A549 (cell line): ENCODE results near the gene ITFG2. TPM values are rescaled to one million over a fixed set of nuclear protein-coding genes. Genes with fewer than 3 reads are reported as not detected.

Experiments
- ATAC-seq, 2 experiments: fragments of 200-7000 bp in 1 of 2; fragments of >200 bp in 1 of 2; cut with Nextera tagmentation in 1 of 2; cut with Tn5 transposase in 1 of 2; 3 replicates each; pipeline versions ENCODE4 v1.8.0 to v1.9.1; 2018 to 2020; ENCODE audit warnings: mild to moderate bottlenecking in 1 of 2, moderate library complexity in 1 of 2
- CTCF ChIA-PET: fragments of 300-600 bp; sonication (Branson Sonifier 250); formaldehyde crosslinking; extraction: SDS; loops from one replicate; lab custom pipeline; 2021; ENCODE audit warnings: antibody characterized with exemption, inconsistent platforms; lab: Yijun Ruan, JAX
- POLR2A ChIA-PET: fragments of 350-600 bp; formaldehyde crosslinking; extraction: SDS; loops from one replicate; lab custom pipeline; 2021; ENCODE audit warnings: antibody characterized with exemption, inconsistent platforms; lab: Yijun Ruan, JAX
- DNase-seq, 2 experiments: peaks; one replicate each; pipeline versions ENCODE4 v3.0.0 to v3.0.0-alpha.2; 2011 to 2016; ENCODE audit warnings: low read depth in 1 of 2, low spot score in 1 of 2
- FAIRE-seq: peaks from 2 replicates; lab custom pipeline; 2011; peaks lifted over from hg19 to GRCh38; lab: Jason Lieb, UNC
- H3K27ac ChIP-seq, 2 experiments: fragments of >200 bp; sonication (Bioruptor Twin); formaldehyde crosslinking; 3 replicates each; pipeline ENCODE4 v1.5.1; 2016 to 2017
- H3K4me1 ChIP-seq: fragments of >200 bp; sonication (Bioruptor Twin); formaldehyde crosslinking; 3 replicates; pipeline ENCODE4 v1.6.1; 2016
- H3K4me2 ChIP-seq: fragments of >200 bp; sonication (Bioruptor Twin); formaldehyde crosslinking; 3 replicates; pipeline ENCODE4 v1.6.1; 2016
- H3K4me3 ChIP-seq: fragments of >200 bp; sonication (Bioruptor Twin); formaldehyde crosslinking; 3 replicates; pipeline ENCODE4 v1.5.1; 2016
- H3K9me3 ChIP-seq: fragments of >200 bp; sonication (Bioruptor Twin); formaldehyde crosslinking; 3 replicates; pipeline ENCODE4 v1.6.1; 2016
- ATOH8 ChIP-seq: fragments of 250-450 bp; sonication (Bioruptor Pico); IDR thresholded peaks from 2 replicates; pipeline ENCODE4 v1.5.0; 2020; ENCODE audit warnings: low read depth, mild to moderate bottlenecking, moderate library complexity
- CHD2 ChIP-seq: fragments of 150-350 bp; IDR thresholded peaks from 2 replicates; pipeline ENCODE4 v1.6.1; 2014; ENCODE audit warnings: low read length; ENCODE audit not compliant: partially characterized antibody
- CTCF ChIP-seq: fragments of >200 bp; sonication (Bioruptor Twin); formaldehyde crosslinking; IDR thresholded peaks from 3 replicates; pipeline ENCODE4 v1.5.1; 2016
- EHF ChIP-seq: fragments of 250-450 bp; sonication (Bioruptor Pico); IDR thresholded peaks from 2 replicates; pipeline ENCODE4 v1.5.0; 2020; ENCODE audit warnings: mild to moderate bottlenecking
- EHMT2 ChIP-seq: fragments of 200-600 bp; sonication (generic); IDR thresholded peaks from 2 replicates; pipeline ENCODE4 v1.6.1; 2016; ENCODE audit warnings: antibody characterized with exemption, low read depth, mild to moderate bottlenecking, moderate library complexity
- ELK1 ChIP-seq: fragments of 150-350 bp; IDR thresholded peaks from 2 replicates; pipeline ENCODE4 v1.6.1; 2014; ENCODE audit warnings: low read depth, mild to moderate bottlenecking, low read length
- ESRRA ChIP-seq: fragments of 150-350 bp; IDR thresholded peaks from 2 replicates; pipeline ENCODE4 v1.6.1; 2014; ENCODE audit warnings: mild to moderate bottlenecking, low read length, borderline replicate concordance
- GATA3 ChIP-seq: IDR thresholded peaks from 2 replicates; pipeline ENCODE4 v1.6.1; 2012; ENCODE audit warnings: borderline replicate concordance
- HOXA7 ChIP-seq: fragments of 250-450 bp; sonication (Bioruptor Pico); IDR thresholded peaks from 2 replicates; pipeline ENCODE4 v1.5.0; 2020; ENCODE audit warnings: mild to moderate bottlenecking, moderate library complexity
- HOXB13 ChIP-seq: fragments of 250-450 bp; sonication (Bioruptor Pico); IDR thresholded peaks from 2 replicates; pipeline ENCODE4 v1.5.0; 2020; ENCODE audit warnings: low read depth, mild to moderate bottlenecking, moderate library complexity
- JUN ChIP-seq, 2 experiments: fragments of >200 bp; sonication (Bioruptor Twin); formaldehyde crosslinking; IDR thresholded peaks; 2 replicates in 1 of 2; 3 replicates in 1 of 2; pipeline ENCODE4 v1.6.1; 2016 to 2017
- JUNB ChIP-seq: fragments of >200 bp; sonication (Bioruptor Twin); formaldehyde crosslinking; IDR thresholded peaks from 2 replicates; pipeline ENCODE4 v1.6.1; 2016
- KDM5A ChIP-seq: fragments of 200-600 bp; sonication (generic); IDR thresholded peaks from 2 replicates; pipeline ENCODE4 v1.6.1; 2016; ENCODE audit warnings: antibody characterized with exemption, mild to moderate bottlenecking
- MAFK ChIP-seq: fragments of 450-650 bp; IDR thresholded peaks from 2 replicates; pipeline ENCODE4 v1.6.1; 2014; ENCODE audit not compliant: partially characterized antibody
- MYC ChIP-seq: IDR thresholded peaks from 2 replicates; pipeline ENCODE4 v1.6.1; 2012; ENCODE audit warnings: mild to moderate bottlenecking, inconsistent platforms, low read length, improper control_type of control experiment, borderline replicate concordance
- NPAS2 ChIP-seq: fragments of 250-450 bp; sonication (Bioruptor Pico); IDR thresholded peaks from 2 replicates; pipeline ENCODE4 v1.8.0; 2022; ENCODE audit warnings: mild to moderate bottlenecking, moderate library complexity, borderline replicate concordance
- PBX3 ChIP-seq: IDR thresholded peaks from 2 replicates; pipeline ENCODE4 v1.6.1; 2012
- PHF8 ChIP-seq: fragments of 200-600 bp; sonication (generic); IDR thresholded peaks from 2 replicates; pipeline ENCODE4 v1.6.1; 2016; ENCODE audit warnings: low read depth, mild to moderate bottlenecking, antibody characterized with exemption, moderate library complexity, borderline replicate concordance
- POLR2A ChIP-seq: IDR thresholded peaks from 2 replicates; pipeline ENCODE4 v1.6.1; 2012; ENCODE audit warnings: mild to moderate bottlenecking, low read length
- POLR2AphosphoS2 ChIP-seq: conservative IDR thresholded peaks from 2 replicates; pipeline ENCODE4 v1.6.1; 2012; ENCODE audit warnings: low read length, improper control_type of control experiment, inconsistent platforms
- RAD21 ChIP-seq, 2 experiments: fragments of >200 bp in 1 of 2; sonication (Bioruptor Twin) in 1 of 2; formaldehyde crosslinking in 1 of 2; IDR thresholded peaks in 1 of 2; conservative IDR thresholded peaks in 1 of 2; 2 replicates in 1 of 2; 3 replicates in 1 of 2; pipeline ENCODE4 v1.6.1; 2012 to 2018; ENCODE audit warnings: inconsistent platforms in 1 of 2
- RCOR1 ChIP-seq: fragments of 150-350 bp; IDR thresholded peaks from 2 replicates; pipeline ENCODE4 v1.6.1; 2014; ENCODE audit warnings: antibody characterized with exemption, low read length, low read depth
- RFX5 ChIP-seq: fragments of 450-650 bp; IDR thresholded peaks from 2 replicates; pipeline ENCODE4 v1.7.1; 2014; ENCODE audit warnings: antibody characterized with exemption, mild to moderate bottlenecking, moderate library complexity
- TFCP2L1 ChIP-seq: fragments of 250-450 bp; sonication (Bioruptor Pico); IDR thresholded peaks from 2 replicates; pipeline ENCODE4 v1.5.0; 2021; ENCODE audit warnings: mild to moderate bottlenecking
- TP53 ChIP-seq: fragments of 250-450 bp; sonication (Bioruptor Pico); IDR thresholded peaks from 2 replicates; pipeline ENCODE4 v1.5.0; 2021; ENCODE audit warnings: mild to moderate bottlenecking, moderate library complexity
- USF2 ChIP-seq: fragments of 450-650 bp; IDR thresholded peaks from 2 replicates; pipeline ENCODE4 v1.6.1; 2014; ENCODE audit warnings: antibody characterized with exemption
- ZC3H11A ChIP-seq: fragments of 450-650 bp; IDR thresholded peaks from 2 replicates; pipeline ENCODE4 v1.6.1; 2014; ENCODE audit warnings: antibody characterized with exemption, mild to moderate bottlenecking
- ZNF302 ChIP-seq: fragments of 250-450 bp; sonication (Bioruptor Pico); IDR thresholded peaks from 2 replicates; pipeline ENCODE4 v1.9.0; 2021; ENCODE audit warnings: inconsistent platforms, mild to moderate bottlenecking, moderate library complexity
- ZSCAN20 ChIP-seq: fragments of 250-450 bp; sonication (Bioruptor Pico); IDR thresholded peaks from 2 replicates; pipeline ENCODE4 v1.8.0; 2022; ENCODE audit warnings: mild to moderate bottlenecking, moderate library complexity
- WGBS: methylation state at CpG from one replicate; pipeline ENCODE4 v1.1.6; 2017; ENCODE audit errors: missing lambda C conversion rate; 5-methylcytosine and 5-hydroxymethylcytosine counted together
- polyA plus RNA-seq, 4 experiments: library from polyadenylated mRNA; depleted of rRNA in 3 of 4; stranded (reverse); fragments of >200 nt; fragmentation: RNase III in 1 of 4; extraction: RNeasy Plus Mini Kit Qiagen cat#74134 plus additional on column Dnase treatment in 1 of 4; gene quantifications; 2 replicates in 3 of 4; 3 replicates in 1 of 4; pipeline ENCODE4 v1.2.3, GENCODE V29; 2011 to 2017

The ITFG2 gene
- polyA plus RNA-seq, 2 of the 4 experiments (the other 2 are of a cell fraction) = 17.5 to 23.7 TPM

GRCh38 chr12:2772370-2772769 lies 40.1 kb upstream of the ITFG2 start:
- ChIA-PET POLR2A (no interaction called here), CTCF (interaction anchor here (1.5 kb wide), 1 partner anchor 8 kb away, joined by 5 read pairs; no protein-coding TSS in a partner anchor)
- no peak for ATAC-seq
- FAIRE-seq = no peak
- H3K4me3 ChIP-seq = no peak overlapping the region
- no peak overlapping the region for H3K4me2 ChIP-seq
- no peaks in the 10 kb centered on the region for H3K9me3 ChIP-seq
- H3K27ac ChIP-seq = no peak overlapping the region
- no peaks in the 10 kb centered on the region for H3K4me1 ChIP-seq
- no peak for DNase-seq
- no peak for TF ChIP-seq HOXA7 (CRISPR knock-in tag)
- no peak for TF ChIP-seq CTCF
- TF ChIP-seq NPAS2 = no peak
- no peak for TF ChIP-seq JUNB
- no peak for TF ChIP-seq RFX5
- no peak for TF ChIP-seq EHMT2
- no peak for TF ChIP-seq MYC
- TF ChIP-seq TP53 (CRISPR knock-in tag) = no peak
- TF ChIP-seq ESRRA = no peak
- no peak for TF ChIP-seq ELK1
- TF ChIP-seq HOXB13 = no peak
- no peak for TF ChIP-seq ZC3H11A
- no peak for TF ChIP-seq USF2
- TF ChIP-seq EHF = no peak
- TF ChIP-seq TFCP2L1 (CRISPR knock-in tag) = no peak
- TF ChIP-seq PBX3 = no peak
- TF ChIP-seq KDM5A = no peak
- 33% methylated on average over 4 of the region's 4 CpGs for WGBS

GRCh38 chr12:2773199-2773875 lies 39.1 kb upstream of the ITFG2 start:
- Histone ChIP-seq H3K9me3 (no peaks in the 10 kb centered on the region), H3K4me1 (no peaks in the 10 kb centered on the region), H3K4me3 (no peak overlapping the region), H3K27ac (no peak overlapping the region), H3K4me2 (no peak overlapping the region)
- WGBS = 32% methylated on average over 19 of the region's 19 CpGs
- ChIA-PET POLR2A (no interaction called here), CTCF (interaction anchor here (0.5 to 1.5 kb wide), 4 partner anchors 9 to 378 kb away, joined by 3 to 5 read pairs (median 4); no protein-coding TSS in a partner anchor)
- no peak for FAIRE-seq
- ATAC-seq = no peak
- no peak for DNase-seq
- TF ChIP-seq ATOH8 = no peak
- no peak for TF ChIP-seq CTCF
- no peak for TF ChIP-seq ELK1
- TF ChIP-seq RAD21 (conservative IDR thresholded peaks at IDR 0.05 in 1 of 2, IDR thresholded peaks at IDR 0.05 in 1 of 2) = no peak
- TF ChIP-seq JUN (IDR thresholded peaks at IDR 0.05) = no peak
- no peak for TF ChIP-seq RCOR1
- TF ChIP-seq HOXB13 = no peak
- no peak for TF ChIP-seq POLR2AphosphoS2
- no peak for TF ChIP-seq ZSCAN20 (CRISPR knock-in tag)
- TF ChIP-seq POLR2A = no peak
- no peak for TF ChIP-seq GATA3
- TF ChIP-seq ZNF302 (CRISPR knock-in tag) = no peak
- TF ChIP-seq MAFK = no peak
- no peak for TF ChIP-seq CHD2
- TF ChIP-seq PHF8 = no peak
- no peak for TF ChIP-seq JUNB
